Globus pallidus (tissue), 1 donor: ENCODE data around the gene TMEM156.
A peak's percentile ranks its signal among the peaks of the same experiment; 100 is the strongest.

Experiments used
- DNase-seq: peaks from one replicate; pipeline ENCODE4 v3.0.0-alpha.2; 2015; ENCODE audit warnings: low spot score

Gene TMEM156

DNA sequence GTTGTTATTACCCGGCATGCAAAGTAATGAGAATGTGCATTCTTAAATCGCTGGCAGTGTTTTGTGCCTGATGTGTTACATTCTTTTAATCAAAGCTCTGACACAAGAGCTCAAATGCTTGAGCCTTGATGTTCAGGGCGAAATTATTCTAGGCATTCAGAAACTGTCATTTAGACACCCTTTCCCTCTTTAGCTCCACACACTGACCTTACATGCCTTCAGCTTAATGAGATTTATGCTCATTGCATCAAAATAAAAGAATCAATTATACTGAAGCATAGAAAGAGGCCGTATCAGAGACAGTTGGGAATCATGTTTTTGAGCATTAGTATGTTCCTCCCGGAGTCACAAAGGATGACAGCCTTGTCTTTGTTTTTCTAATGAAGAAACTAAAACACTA lies 107.9 kb downstream of the TMEM156 start:
- peak; percentile 37 for DNase-seq

GRCh38 chr4:38923746-38924145 lies 108.5 kb downstream of the TMEM156 start:
- DNase-seq: no peak

- no peak for DNase-seq
These were observed 111.1 kb downstream of the TMEM156 start for GRCh38 chr4:38921151-38921550.

GRCh38 chr4:38920677-38921076 lies 111.5 kb downstream of the TMEM156 start:
- DNase-seq: no peak

GRCh38 chr4:38920186-38920585 lies 112.0 kb downstream of the TMEM156 start:
- DNase-seq: no peak

DNA sequence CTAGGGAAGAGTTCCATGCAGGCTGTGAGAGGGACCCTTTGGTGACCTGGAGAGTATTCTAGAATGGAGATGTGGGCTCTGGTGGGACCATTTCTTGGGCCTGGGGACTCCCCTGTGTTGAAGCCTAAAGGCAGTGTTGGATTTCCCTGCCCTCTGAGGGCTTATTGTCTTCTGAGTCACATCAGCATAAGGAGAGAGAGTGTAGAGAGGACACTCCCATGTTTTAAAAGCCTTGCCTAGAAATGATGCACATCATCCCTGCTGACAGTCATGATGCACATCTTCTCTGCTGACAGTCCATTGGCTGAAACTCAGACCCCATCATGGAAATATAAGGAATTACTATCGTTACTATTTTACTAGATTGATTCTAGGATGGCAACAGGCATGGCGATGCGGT lies 112.7 kb downstream of the TMEM156 start:
- no peak for DNase-seq

DNA sequence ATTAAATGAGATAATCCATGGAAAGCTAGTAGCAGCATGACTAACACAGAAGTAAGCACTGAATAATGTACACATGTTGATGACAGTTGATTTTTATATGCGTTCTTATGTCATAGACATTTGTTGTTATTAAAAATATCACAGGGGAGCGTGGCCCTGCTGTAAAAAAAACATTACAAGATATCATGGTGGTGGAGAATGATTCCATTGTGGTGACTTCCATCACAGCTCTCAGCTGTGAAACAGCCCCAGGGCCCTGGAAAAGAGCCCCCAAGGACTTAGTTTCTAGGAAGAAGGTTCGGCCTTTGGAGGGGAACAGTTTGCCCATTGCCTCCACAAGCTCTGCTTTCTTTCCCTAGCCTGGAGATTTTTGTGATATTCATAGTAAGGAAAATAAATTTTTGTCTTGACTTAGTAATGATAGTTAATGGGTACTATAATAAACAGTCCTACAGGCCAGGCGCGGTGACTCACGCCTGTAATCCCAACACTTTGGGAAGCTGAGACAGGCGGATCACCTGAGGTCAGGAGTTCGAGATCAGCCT lies 114.7 kb downstream of the TMEM156 start:
- DNase-seq: no peak
